Gastrocnemius medialis (tissue), 4 donors: ENCODE results near the gene UFD1.

Source experiments
- CTCF ChIP-seq, 5 experiments: fragments of 450-650 bp in 3 of 5; fragments of 200-600 bp in 2 of 5; sonication (generic) in 2 of 5; IDR thresholded peaks in 4 of 5; conservative IDR thresholded peaks in 1 of 5; 1 replicate in 4 of 5; 2 replicates in 1 of 5; pipeline ENCODE4 v1.5.1; 2016 to 2019; ENCODE audit warnings: antibody characterized with exemption in 5 of 5, mild to moderate bottlenecking in 3 of 5, moderate library complexity in 3 of 5
- POLR2A ChIP-seq, 2 donors: fragments of 450-650 bp; IDR thresholded peaks; one replicate each; pipeline ENCODE4 v1.6.1; 2017; ENCODE audit warnings: antibody characterized with exemption in 2 of 2, mild to moderate bottlenecking in 2 of 2, moderate library complexity in 2 of 2

GRCh38 chr22:19503869-19504268 is 24.9 kb upstream of the UFD1 start:
- no peak for TF ChIP-seq POLR2A (IDR thresholded peaks at IDR 0.05)
- TF ChIP-seq CTCF (IDR thresholded peaks at IDR 0.05 in 4 of 5, conservative IDR thresholded peaks at IDR 0.05 in 1 of 5): no peak
